Stimulated activated naive CD8-positive, alpha-beta T cell treated with anti-CD3 and anti-CD28 coated beads, Interleukin-15, amount 100 ng/mL, for 72 hours (primary cell): ENCODE data around the gene MAMDC4.
"Not testable (repeated sequence)": the region's sequence is repeated elsewhere in the genome, so short reads cannot be mapped to it uniquely, and the experiment has no call there.

ENCODE experiments used
- ATAC-seq: fragments of 150-1000 bp; cut with Tn5 transposase; 2 replicates; pipeline ENCODE4 v1.10.0; 2021; ENCODE audit warnings: mild to moderate bottlenecking, moderate library complexity
- DNase-seq, 2 donors: peaks; one replicate each; pipeline ENCODE4 v3.0.0; 2021 to 2022
- H3K27ac Mint-ChIP-seq, 2 donors: one replicate each; pipeline ENCODE4 v1.8.0; 2022; ENCODE audit warnings: mild to moderate bottlenecking in 2 of 2, mixed read lengths in 2 of 2, moderate library complexity in 2 of 2
- H3K27me3 Mint-ChIP-seq: one replicate; pipeline ENCODE4 v1.8.0; 2022; ENCODE audit warnings: mixed read lengths
- H3K4me1 Mint-ChIP-seq: one replicate; pipeline ENCODE4 v1.8.0; 2022; ENCODE audit warnings: mild to moderate bottlenecking, mixed read lengths
- H3K4me3 Mint-ChIP-seq, 2 donors: one replicate each; pipeline ENCODE4 v1.8.0; 2022; ENCODE audit warnings: mild to moderate bottlenecking in 2 of 2, mixed read lengths in 2 of 2, moderate library complexity in 1 of 2
- H3K9me3 Mint-ChIP-seq, 2 donors: one replicate each; pipeline ENCODE4 v1.8.0; 2022; ENCODE audit warnings: mixed read lengths in 2 of 2

MAMDC4 gene

DNA sequence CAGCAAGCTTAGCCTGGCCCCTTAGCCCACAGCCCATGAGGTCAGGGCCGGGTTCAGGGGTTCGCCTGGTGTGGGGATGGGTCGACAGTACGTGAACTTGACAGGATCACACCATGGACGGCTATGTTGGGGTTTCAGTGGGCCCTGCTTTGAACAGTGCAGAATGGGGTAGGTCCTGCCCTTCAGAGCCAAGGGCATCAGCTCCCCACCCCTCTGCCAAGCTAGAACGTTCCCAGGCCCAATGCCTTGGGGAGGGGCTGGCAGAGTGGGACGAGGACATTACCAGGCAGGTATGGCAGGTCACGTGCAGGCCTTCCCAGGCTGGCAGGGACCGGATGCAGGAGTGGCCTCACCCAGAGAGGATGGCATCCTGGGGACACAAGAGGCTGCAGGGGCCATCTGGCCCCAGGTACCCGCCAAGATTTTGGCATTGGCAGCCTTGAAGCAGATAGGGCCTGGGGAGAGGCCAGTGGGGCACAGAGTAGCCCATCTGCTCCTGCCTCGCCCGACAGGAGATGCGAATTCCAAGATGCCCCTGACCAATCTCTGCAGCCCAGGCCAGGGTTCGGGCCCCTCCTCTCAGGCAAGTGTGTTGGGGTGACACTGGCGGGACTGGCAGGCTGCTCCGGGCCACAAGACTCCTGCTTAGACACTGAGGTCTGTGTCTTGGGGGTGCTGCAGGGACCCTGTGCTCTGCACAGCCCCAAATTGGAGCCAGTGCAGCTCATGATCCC is 10.3 kb upstream of the MAMDC4 start:
- H3K9me3 Mint-ChIP-seq, DNase-seq, ATAC-seq: not testable (repeated sequence)
- Mint-ChIP-seq H3K4me3 (peak overlapping the region; percentile 85 to 92), H3K27me3 (peaks cover 29% of the 10 kb centered on the region), H3K27ac (peak overlapping the region in 1 of 2 donors; percentile 87), H3K4me1 (peaks cover 38% of the 10 kb centered on the region)

GRCh38 chr9:136842380-136842948 is 9.7 kb upstream of the MAMDC4 start, which contains the start of gene AJM1:
Gene AJM1 (plus strand): TSS chr9:136842478. CDS start chr9:136844415, 1,937 bp downstream.
- DNase-seq (peak; percentile 86), ATAC-seq (peak; percentile 88)
- Mint-ChIP-seq H3K27me3 (peaks cover 35% of the 10 kb centered on the region), H3K4me3 (peak within 1 kb of the TSS; percentile 85 to 92), H3K4me1 (peaks cover 43% of the 10 kb centered on the region), H3K27ac (peak within 1 kb of the TSS in 1 of 2 donors; percentile 87)
- not testable (repeated sequence) for H3K9me3 Mint-ChIP-seq

- Mint-ChIP-seq H3K27me3 (peaks cover 43% of the 10 kb centered on the region), H3K4me1 (peaks cover 50% of the 10 kb centered on the region), H3K4me3 (peak overlapping the region; percentile 64 to 68)
- not testable (repeated sequence) for H3K9me3 Mint-ChIP-seq, DNase-seq, ATAC-seq, H3K27ac Mint-ChIP-seq
Observed at GRCh38 chr9:136843159-136843800, 8.9 kb upstream of the MAMDC4 start.

GRCh38 chr9:136843801-136844740 is 8.1 kb upstream of the MAMDC4 start:
- peak; percentile 70 to 75 for DNase-seq
- Mint-ChIP-seq H3K4me3 (peak overlapping the region; percentile 64 to 68), H3K27me3 (peaks cover 43% of the 10 kb centered on the region), H3K4me1 (peaks cover 50% of the 10 kb centered on the region), H3K27ac (peak overlapping the region in 1 of 2 donors; percentile 88)
- not testable (repeated sequence) for H3K9me3 Mint-ChIP-seq
- peak; percentile 2 for ATAC-seq

- peak overlapping the region in 1 of 2 donors; percentile 87 for H3K27ac Mint-ChIP-seq
- DNase-seq: peak in 1 of 2 donors; percentile 39
- H3K9me3 Mint-ChIP-seq: no peaks in the 10 kb centered on the region
- H3K27me3 Mint-ChIP-seq: peaks cover 43% of the 10 kb centered on the region
- no peak for ATAC-seq
- peak overlapping the region in 1 of 2 donors; percentile 35 for H3K4me3 Mint-ChIP-seq
- H3K4me1 Mint-ChIP-seq: peaks cover 54% of the 10 kb centered on the region
Observed at GRCh38 chr9:136844761-136845464, 7.2 kb upstream of the MAMDC4 start.

DNA sequence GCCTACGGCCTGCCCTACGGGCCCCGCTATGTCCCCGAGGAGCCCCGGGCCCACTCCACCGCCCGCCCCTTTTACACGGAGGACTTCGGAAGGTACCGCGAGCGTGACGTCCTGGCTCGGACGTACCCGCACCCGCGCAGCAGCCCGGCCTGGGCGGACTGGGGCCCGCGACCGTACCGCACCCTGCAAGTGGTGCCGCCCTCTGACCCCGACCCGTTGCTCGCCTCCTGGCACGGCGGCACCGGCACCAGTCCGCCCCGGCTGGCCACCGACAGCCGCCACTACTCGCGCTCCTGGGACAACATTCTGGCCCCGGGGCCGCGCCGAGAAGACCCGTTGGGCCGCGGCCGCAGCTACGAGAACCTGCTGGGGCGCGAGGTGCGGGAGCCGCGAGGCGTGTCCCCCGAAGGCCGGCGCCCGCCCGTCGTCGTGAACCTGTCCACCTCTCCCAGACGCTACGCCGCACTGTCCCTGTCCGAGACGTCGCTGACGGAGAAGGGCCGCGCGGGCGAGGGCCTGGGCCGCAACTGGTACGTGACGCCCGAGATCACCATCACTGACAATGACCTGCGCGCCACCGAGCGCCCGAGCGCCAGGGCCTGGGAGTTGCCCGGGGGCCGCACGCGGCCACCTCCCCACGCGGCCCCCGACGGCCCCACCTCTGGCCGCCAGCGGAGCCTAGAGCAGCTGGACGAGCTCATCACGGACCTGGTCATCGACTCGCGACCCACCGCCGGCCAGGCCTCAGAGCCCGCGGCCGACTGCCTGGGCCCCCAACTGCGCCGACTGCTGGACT is 6.5 kb upstream of the MAMDC4 start:
- Mint-ChIP-seq H3K27me3 (peaks cover 43% of the 10 kb centered on the region), H3K4me1 (peaks cover 60% of the 10 kb centered on the region), H3K9me3 (no peaks in the 10 kb centered on the region), H3K4me3 (no peak overlapping the region), H3K27ac (no peak overlapping the region)
- DNase-seq: peak in 1 of 2 donors; percentile 23
- no peak for ATAC-seq

GRCh38 chr9:136846376-136847087 is 5.6 kb upstream of the MAMDC4 start:
- Mint-ChIP-seq H3K9me3 (no peaks in the 10 kb centered on the region), H3K27ac (peak overlapping the region in 1 of 2 donors; percentile 86), H3K4me3 (peak overlapping the region; percentile 6 to 99), H3K4me1 (peaks cover 60% of the 10 kb centered on the region), H3K27me3 (peaks cover 43% of the 10 kb centered on the region)
- peak in 1 of 2 donors; percentile 14 for DNase-seq
- ATAC-seq: no peak

GRCh38 chr9:136847088-136847825 is 4.9 kb upstream of the MAMDC4 start:
- peak overlapping the region; percentile 99 for H3K4me3 Mint-ChIP-seq
- no peaks in the 10 kb centered on the region for H3K9me3 Mint-ChIP-seq
- H3K4me1 Mint-ChIP-seq: peaks cover 53% of the 10 kb centered on the region
- H3K27me3 Mint-ChIP-seq: peaks cover 43% of the 10 kb centered on the region
- DNase-seq (peak in 1 of 2 donors; percentile 39), ATAC-seq (no peak)
- H3K27ac Mint-ChIP-seq: peak overlapping the region in 1 of 2 donors; percentile 96

DNA sequence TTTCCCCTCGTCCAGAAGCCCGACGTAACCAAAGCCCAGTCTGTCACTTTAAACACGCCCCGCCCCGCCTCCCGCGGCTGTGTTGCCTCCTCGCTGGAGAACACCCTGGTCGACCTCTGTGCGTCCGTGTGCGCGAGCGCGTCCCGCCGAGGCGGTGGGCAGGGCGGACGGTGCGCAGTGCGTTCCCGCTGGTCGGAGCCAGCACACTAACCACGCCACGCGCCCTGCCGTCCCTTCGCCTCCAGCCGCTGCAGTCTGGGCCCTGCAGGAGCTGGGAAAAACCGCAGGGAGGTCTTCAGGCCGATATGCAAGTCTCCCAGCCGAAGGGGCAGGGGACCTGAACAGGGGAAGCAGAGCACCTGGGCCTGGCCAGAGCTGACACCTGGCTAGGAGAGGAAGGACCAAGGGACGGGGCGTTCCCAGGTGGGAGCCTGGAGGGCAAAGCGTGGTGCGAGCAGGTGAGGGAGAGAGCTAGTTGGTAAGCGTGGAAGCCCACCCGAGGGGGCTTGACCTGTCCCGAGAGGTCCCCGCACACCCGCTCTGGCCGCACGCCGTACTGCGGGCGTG is 4.2 kb upstream of the MAMDC4 start:
- Mint-ChIP-seq H3K9me3 (no peaks in the 10 kb centered on the region), H3K4me3 (peak overlapping the region; percentile 99), H3K27me3 (peaks cover 43% of the 10 kb centered on the region), H3K27ac (peak overlapping the region; percentile 69 to 96), H3K4me1 (peaks cover 50% of the 10 kb centered on the region)
- DNase-seq: peak; percentile 87 to 89
- peak; percentile 60 for ATAC-seq

DNA sequence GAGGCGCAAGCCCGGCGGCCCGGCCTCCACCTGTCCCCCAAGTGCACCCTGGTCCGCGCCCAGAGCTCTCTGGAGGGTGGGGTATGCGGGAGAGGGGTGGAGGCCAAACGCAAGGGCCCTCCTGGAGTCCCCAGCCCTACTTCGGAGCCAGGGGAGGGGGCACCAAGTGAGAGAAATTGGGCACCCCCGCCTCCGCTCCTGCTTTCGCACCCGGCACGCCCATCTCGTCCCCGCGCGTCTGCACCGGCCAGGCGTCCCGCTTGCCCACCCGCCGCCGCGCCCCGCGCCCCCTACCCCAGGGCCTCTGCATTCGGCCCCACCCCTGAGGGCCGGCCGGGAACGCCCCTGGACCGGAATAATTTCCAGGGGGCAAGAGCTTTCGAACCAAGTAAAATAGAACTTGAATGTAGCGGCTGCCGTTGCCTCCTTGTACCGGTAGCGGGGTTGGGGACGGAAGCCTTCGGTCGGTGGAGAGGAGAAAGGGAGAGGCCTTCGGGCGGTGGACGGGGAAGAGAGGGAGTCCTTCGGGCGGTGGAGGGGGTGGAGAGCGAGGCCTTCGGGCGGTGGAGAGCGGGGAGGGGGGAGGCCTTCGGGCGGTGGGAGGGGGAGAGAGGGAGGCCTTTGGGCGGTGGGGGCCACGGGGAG is 3.6 kb upstream of the MAMDC4 start:
- Mint-ChIP-seq H3K27me3 (peaks cover 41% of the 10 kb centered on the region), H3K4me3 (peak overlapping the region; percentile 99), H3K27ac (peak overlapping the region; percentile 83 to 91), H3K9me3 (no peaks in the 10 kb centered on the region), H3K4me1 (peaks cover 45% of the 10 kb centered on the region)
- ATAC-seq (peak; percentile 26), DNase-seq (peak; percentile 56 to 63)

DNA sequence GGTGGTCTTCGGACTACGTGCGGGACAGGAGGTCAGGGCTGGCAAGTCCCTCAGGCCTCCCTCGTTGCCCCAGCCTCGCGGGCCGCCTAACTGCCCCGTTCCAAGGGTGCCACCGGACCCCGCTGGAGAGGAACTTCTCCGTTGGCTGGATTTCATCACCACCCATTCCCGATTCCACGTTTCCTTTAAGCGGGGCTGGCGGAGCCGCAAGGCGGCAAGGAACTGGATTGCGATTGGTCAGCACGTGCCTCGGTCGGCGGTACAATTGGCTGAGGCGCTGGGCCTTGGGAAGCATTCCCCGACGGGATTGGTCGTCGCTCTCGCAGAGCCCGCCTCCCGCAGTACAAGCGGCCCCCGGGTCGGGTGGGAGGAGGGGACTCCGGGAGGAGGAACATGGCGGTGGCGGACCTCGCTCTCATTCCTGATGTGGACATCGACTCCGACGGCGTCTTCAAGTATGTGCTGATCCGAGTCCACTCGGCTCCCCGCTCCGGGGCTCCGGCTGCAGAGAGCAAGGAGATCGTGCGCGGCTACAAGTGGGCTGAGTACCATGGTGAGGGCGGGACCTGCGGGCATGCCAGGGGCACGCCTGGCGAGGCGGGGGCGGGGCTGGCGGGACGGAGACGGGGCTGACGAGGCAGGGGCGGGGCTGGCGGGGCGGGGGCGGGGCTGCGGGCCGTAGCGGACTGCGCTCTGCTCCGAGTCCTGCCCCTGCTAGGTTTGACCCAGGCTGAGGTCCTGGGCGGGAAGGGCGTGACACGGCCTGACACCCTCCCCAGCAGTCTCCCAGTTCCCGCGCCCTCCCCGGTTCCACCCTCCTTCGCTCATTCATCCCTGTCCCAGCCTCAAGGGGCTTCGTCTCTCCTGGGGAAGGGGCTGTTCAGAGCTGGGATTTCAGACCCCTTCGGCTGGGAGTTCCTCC is 2.8 kb upstream of the MAMDC4 start, which contains the start of gene PHPT1:
TSS of gene PHPT1 (plus strand) at position 372 of the 922 bp plus-strand sequence. CDS start at position 394, 22 bp downstream.
- peak; percentile 87 for ATAC-seq
- peak within 1 kb of the TSS; percentile 99 for H3K4me3 Mint-ChIP-seq
- peak; percentile 98 for DNase-seq
- H3K9me3 Mint-ChIP-seq: no peaks in the 10 kb centered on the region
- peak within 1 kb of the TSS; percentile 91 to 95 for H3K27ac Mint-ChIP-seq
- H3K27me3 Mint-ChIP-seq: peaks cover 33% of the 10 kb centered on the region
- H3K4me1 Mint-ChIP-seq: peaks cover 39% of the 10 kb centered on the region
